B cell (primary cell): Measurements from ENCODE around the gene NFATC2. TPM values are rescaled to one million over a fixed set of nuclear protein-coding genes. Genes with fewer than 3 reads are reported as not detected.

Experiments
- ATAC-seq: fragments of 200-7000 bp; cut with Tn5 transposase; one replicate; pipeline ENCODE4 v1.10.0; 2021; ENCODE audit warnings: low read depth, mild to moderate bottlenecking, moderate number of reproducible peaks, moderate library complexity
- CTCF ChIA-PET: fragments of 350-600 bp; sonication (Branson Sonifier 250); formaldehyde crosslinking; loops from one replicate; lab custom pipeline; 2021; ENCODE audit warnings: antibody characterized with exemption, inconsistent platforms; lab: Charles Lee
- POLR2A ChIA-PET: fragments of 350-600 bp; sonication (Branson Sonifier 250); formaldehyde crosslinking; loops from one replicate; lab custom pipeline; 2021; ENCODE audit warnings: antibody characterized with exemption; lab: Charles Lee
- DNase-seq: peaks from one replicate; pipeline ENCODE4 v3.0.0; 2013
- H2AFZ ChIP-seq: 2 replicates; pipeline ENCODE4 v1.6.1; 2012; ENCODE audit warnings: mild to moderate bottlenecking, low read depth, low read length; ENCODE audit not compliant: insufficient read depth, poor library complexity, severe bottlenecking
- H3K27ac ChIP-seq, 2 donors: 1 replicate in 1 of 2; 2 replicates in 1 of 2; pipeline ENCODE4 v1.5.1; 2012 to 2013; ENCODE audit warnings: low read length in 2 of 2, mild to moderate bottlenecking in 2 of 2, moderate library complexity in 1 of 2
- H3K27me3 ChIP-seq, 4 experiments: fragments of 200-600 bp in 1 of 4; sonication (generic) in 1 of 4; replicated peaks in 1 of 4; 1 replicate in 2 of 4; 2 replicates in 2 of 4; pipeline versions ENCODE4 v1.6.1 to v1.7.0; 2013 to 2016; ENCODE audit warnings: low read length in 3 of 4, mild to moderate bottlenecking in 2 of 4, mixed read lengths in 1 of 4, moderate library complexity in 1 of 4; ENCODE audit not compliant: insufficient read depth in 4 of 4, control insufficient read depth in 3 of 4; ENCODE audit errors: control extremely low read depth in 1 of 4
- H3K36me3 ChIP-seq, 2 experiments: replicated peaks in 1 of 2; 1 replicate in 1 of 2; 2 replicates in 1 of 2; pipeline versions ENCODE4 v1.6.1 to v1.7.1; 2013; ENCODE audit warnings: low read length in 1 of 2; ENCODE audit not compliant: insufficient read depth in 2 of 2, control insufficient read depth in 1 of 2; ENCODE audit errors: control extremely low read depth in 1 of 2, extremely low read depth in 1 of 2
- H3K4me1 ChIP-seq, 2 donors: fragments of 200-600 bp in 1 of 2; sonication (generic) in 1 of 2; 1 replicate in 1 of 2; 2 replicates in 1 of 2; pipeline versions ENCODE4 v1.5.1 to v1.6.1; 2013 to 2017; ENCODE audit warnings: low read length in 2 of 2; ENCODE audit not compliant: control insufficient read depth in 2 of 2, insufficient read depth in 2 of 2
- H3K4me2 ChIP-seq: replicated peaks from 2 replicates; pipeline ENCODE3; 2012; ENCODE audit warnings: mild to moderate bottlenecking, low read depth, low read length; ENCODE audit not compliant: poor library complexity, severe bottlenecking
- H3K4me3 ChIP-seq, 5 experiments: fragments of 200-600 bp in 1 of 5; sonication (generic) in 1 of 5; 1 replicate in 3 of 5; 2 replicates in 2 of 5; pipeline versions ENCODE4 v1.5.1 to v1.7.0; 2011 to 2016; ENCODE audit warnings: low read length in 4 of 5, mild to moderate bottlenecking in 4 of 5, low read depth in 2 of 5, control low read depth in 1 of 5, moderate library complexity in 1 of 5; ENCODE audit not compliant: insufficient read depth in 1 of 5; ENCODE audit errors: control extremely low read depth in 1 of 5, extremely low read depth in 1 of 5
- H3K79me2 ChIP-seq: fragments of 200-600 bp; sonication (generic); one replicate; pipeline ENCODE4 v1.6.0; 2016; ENCODE audit warnings: low read length; ENCODE audit not compliant: control insufficient read depth, insufficient read depth
- H3K9ac ChIP-seq: fragments of 200-600 bp; sonication (generic); 2 replicates; pipeline ENCODE4 v1.6.1; 2017; ENCODE audit warnings: mild to moderate bottlenecking, low read length, moderate library complexity
- H3K9me3 ChIP-seq, 3 donors: one replicate each; pipeline versions ENCODE4 v1.6.1 to v1.7.1; 2013; ENCODE audit warnings: low read length in 2 of 3; ENCODE audit not compliant: control insufficient read depth in 2 of 3, insufficient read depth in 1 of 3; ENCODE audit errors: control extremely low read depth in 1 of 3
- H4K20me1 ChIP-seq: 2 replicates; pipeline ENCODE4 v1.6.0; 2012; ENCODE audit warnings: mild to moderate bottlenecking, low read length; ENCODE audit not compliant: insufficient read depth, control insufficient read depth, poor library complexity, severe bottlenecking
- H3K27ac Mint-ChIP-seq: one replicate; pipeline ENCODE4 v1.8.0; 2021; ENCODE audit warnings: mixed read lengths
- H3K27me3 Mint-ChIP-seq: one replicate; pipeline ENCODE4 v1.8.0; 2021; ENCODE audit warnings: mixed read lengths
- H3K4me1 Mint-ChIP-seq: one replicate; pipeline ENCODE4 v1.8.0; 2021; ENCODE audit warnings: mixed read lengths
- H3K4me3 Mint-ChIP-seq: one replicate; pipeline ENCODE4 v1.8.0; 2021; ENCODE audit warnings: mixed read lengths
- H3K9me3 Mint-ChIP-seq: one replicate; pipeline ENCODE4 v1.8.0; 2022; ENCODE audit warnings: mixed read lengths; ENCODE audit not compliant: insufficient read depth
- EZH2 ChIP-seq: IDR thresholded peaks from 2 replicates; pipeline ENCODE4 v1.6.1; 2012; ENCODE audit warnings: borderline replicate concordance, low read depth, mild to moderate bottlenecking, moderate library complexity, low read length; ENCODE audit not compliant: insufficient read depth, poor library complexity, severe bottlenecking
- WGBS: methylation state at CpG from one replicate; pipeline ENCODE4 v1.1.5; 2013; ENCODE audit warnings: missing lambda C conversion rate; ENCODE audit not compliant: insufficient coverage; 5-methylcytosine and 5-hydroxymethylcytosine counted together
- intact Hi-C: fragments of 100-400 bp; cut with micrococcal nuclease; formaldehyde crosslinking; loops from one replicate; pipeline ENCODE4 v1.10.0; 2022
- polyA plus RNA-seq: library from polyadenylated mRNA; depleted of rRNA; stranded (reverse); fragments of >200 nt; gene quantifications from 2 replicates; pipeline ENCODE4 v1.2.3, GENCODE V29; 2012
- total RNA-seq, 2 donors: library from RNA; stranded (reverse); fragments of 120-200 nt in 1 of 2; gene quantifications; 1 replicate in 1 of 2; 2 replicates in 1 of 2; pipeline versions ENCODE4 v1.2.3 to v1.2.4, GENCODE V29; 2013 to 2022
- TF ChIP-seq, protein P1 (sequence below): fragments of 200-600 bp; IDR thresholded peaks from one replicate; pipeline ENCODE4 v1.8.0; 2022; ENCODE audit warnings: antibody characterized with exemption, mild to moderate bottlenecking

Gene NFATC2
- total and polyA plus RNA-seq, 2 donors (not counting 1 experiment from before 2014, with no cell fraction given), result 10.1 to 38.0 TPM

GRCh38 chr20:51385646-51386530 is 156.6 kb downstream of the NFATC2 start:
- no peaks in the 10 kb centered on the region for H3K27me3 ChIP-seq
- H2AFZ ChIP-seq, result no peak overlapping the region
- peaks cover 2 to 19% of the 10 kb centered on the region in 2 donors for H3K4me1 ChIP-seq
- H3K27ac ChIP-seq, result peak overlapping the region in 1 of 2 donors; percentile 40
- Mint-ChIP-seq H3K4me3 (no peak overlapping the region), H3K9me3 (no peaks in the 10 kb centered on the region), H3K27me3 (no peaks in the 10 kb centered on the region), H3K4me1 (peaks cover 24% of the 10 kb centered on the region), H3K27ac (peak overlapping the region; percentile 65)
- ATAC-seq, result peak; percentile 51
- no peak overlapping the region for H3K4me2 ChIP-seq
- ChIA-PET CTCF (interaction anchor here (0.6 to 4.0 kb wide), 50 partner anchors 11 to 1577 kb away, joined by 3 to 127 read pairs (median 5); partner anchors contain the start of genes DPM1, MOCS3 and NFATC2), POLR2A (interaction anchor here (1.3 to 1.5 kb wide), 3 partner anchors 31 to 210 kb away, joined by 4 to 6 read pairs (median 4); partner anchors contain the start of gene NFATC2)
- H3K9me3 ChIP-seq, result peaks cover 0 to 4% (median 0%) of the 10 kb centered on the region in 3 donors
- peak; percentile 63 for DNase-seq
- peaks cover 0 to 24% of the 10 kb centered on the region in 2 experiments for H3K36me3 ChIP-seq
- no peak for TF ChIP-seq EZH2
- TF ChIP-seq, protein P1, sequence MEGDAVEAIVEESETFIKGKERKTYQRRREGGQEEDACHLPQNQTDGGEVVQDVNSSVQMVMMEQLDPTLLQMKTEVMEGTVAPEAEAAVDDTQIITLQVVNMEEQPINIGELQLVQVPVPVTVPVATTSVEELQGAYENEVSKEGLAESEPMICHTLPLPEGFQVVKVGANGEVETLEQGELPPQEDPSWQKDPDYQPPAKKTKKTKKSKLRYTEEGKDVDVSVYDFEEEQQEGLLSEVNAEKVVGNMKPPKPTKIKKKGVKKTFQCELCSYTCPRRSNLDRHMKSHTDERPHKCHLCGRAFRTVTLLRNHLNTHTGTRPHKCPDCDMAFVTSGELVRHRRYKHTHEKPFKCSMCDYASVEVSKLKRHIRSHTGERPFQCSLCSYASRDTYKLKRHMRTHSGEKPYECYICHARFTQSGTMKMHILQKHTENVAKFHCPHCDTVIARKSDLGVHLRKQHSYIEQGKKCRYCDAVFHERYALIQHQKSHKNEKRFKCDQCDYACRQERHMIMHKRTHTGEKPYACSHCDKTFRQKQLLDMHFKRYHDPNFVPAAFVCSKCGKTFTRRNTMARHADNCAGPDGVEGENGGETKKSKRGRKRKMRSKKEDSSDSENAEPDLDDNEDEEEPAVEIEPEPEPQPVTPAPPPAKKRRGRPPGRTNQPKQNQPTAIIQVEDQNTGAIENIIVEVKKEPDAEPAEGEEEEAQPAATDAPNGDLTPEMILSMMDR, result peak; percentile 74
- intact Hi-C loops, result loop anchor here (1.0 to 5.0 kb wide), 5 partner anchors 15 to 209 kb away; no protein-coding TSS in a partner anchor
- 100% methylated on average over 1 of the region's 7 CpGs for WGBS
- H3K9ac ChIP-seq, result no peak overlapping the region
- H4K20me1 ChIP-seq, result no peaks in the 10 kb centered on the region
- H3K79me2 ChIP-seq, result no peaks in the 10 kb centered on the region
- H3K4me3 ChIP-seq, result no peak overlapping the region
